ENCODE data around the gene ALK. TPM values are rescaled to one million over a fixed set of nuclear protein-coding genes. Genes with fewer than 3 reads are reported as not detected.
A peak's percentile ranks its signal among the peaks of the same experiment; 100 is the strongest.

The ALK gene
- total RNA-seq, 4 donors from 2014 or later, result 0.08 to 0.40 (median 0.28) TPM

GRCh38 chr2:29638641-29639040 is 282.7 kb downstream of the ALK start:
- 86 to 89% methylated on average over 2 of the region's 2 CpGs for WGBS, 2 donors
- H3K27me3 ChIP-seq, result no peaks in the 10 kb centered on the region
- intact Hi-C loops (cut with DNase I), result no loop called here
- H3K4me1 ChIP-seq, result no peaks in the 10 kb centered on the region
- H3K9me3 ChIP-seq, result no peaks in the 10 kb centered on the region
- TF ChIP-seq, protein P1, sequence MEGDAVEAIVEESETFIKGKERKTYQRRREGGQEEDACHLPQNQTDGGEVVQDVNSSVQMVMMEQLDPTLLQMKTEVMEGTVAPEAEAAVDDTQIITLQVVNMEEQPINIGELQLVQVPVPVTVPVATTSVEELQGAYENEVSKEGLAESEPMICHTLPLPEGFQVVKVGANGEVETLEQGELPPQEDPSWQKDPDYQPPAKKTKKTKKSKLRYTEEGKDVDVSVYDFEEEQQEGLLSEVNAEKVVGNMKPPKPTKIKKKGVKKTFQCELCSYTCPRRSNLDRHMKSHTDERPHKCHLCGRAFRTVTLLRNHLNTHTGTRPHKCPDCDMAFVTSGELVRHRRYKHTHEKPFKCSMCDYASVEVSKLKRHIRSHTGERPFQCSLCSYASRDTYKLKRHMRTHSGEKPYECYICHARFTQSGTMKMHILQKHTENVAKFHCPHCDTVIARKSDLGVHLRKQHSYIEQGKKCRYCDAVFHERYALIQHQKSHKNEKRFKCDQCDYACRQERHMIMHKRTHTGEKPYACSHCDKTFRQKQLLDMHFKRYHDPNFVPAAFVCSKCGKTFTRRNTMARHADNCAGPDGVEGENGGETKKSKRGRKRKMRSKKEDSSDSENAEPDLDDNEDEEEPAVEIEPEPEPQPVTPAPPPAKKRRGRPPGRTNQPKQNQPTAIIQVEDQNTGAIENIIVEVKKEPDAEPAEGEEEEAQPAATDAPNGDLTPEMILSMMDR (IDR thresholded peaks at IDR 0.05), result no peak
- no peak for TF ChIP-seq POLR2A (IDR thresholded peaks at IDR 0.05)
- DNase-seq, result no peak
- no peak overlapping the region for H3K27ac ChIP-seq
- no peak overlapping the region for H3K4me3 ChIP-seq (replicated peaks in 1 of 3)
- no peaks in the 10 kb centered on the region for H3K36me3 ChIP-seq

DNA sequence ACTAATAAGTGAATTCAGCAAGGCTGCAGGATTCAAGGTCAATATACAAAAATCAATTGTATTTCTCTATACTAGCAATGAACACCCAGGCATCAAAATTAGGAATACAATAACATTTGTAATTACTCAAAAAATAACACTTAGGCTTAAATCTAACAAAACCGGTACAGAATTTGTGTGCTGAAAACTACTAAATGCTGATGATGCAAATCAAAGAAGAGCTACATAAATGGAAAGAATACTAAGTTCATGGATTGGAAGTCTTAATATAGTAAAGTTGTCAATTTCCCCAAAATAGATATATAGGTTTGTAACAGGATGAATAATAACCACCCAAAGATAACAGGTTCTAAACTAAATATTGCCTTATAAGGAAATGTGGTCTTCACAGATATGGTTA is 286.5 kb downstream of the ALK start:
- WGBS, 2 donors, result 96 to 100% methylated on average over 1 of the region's 1 CpG
- intact Hi-C loops (cut with DNase I), result no loop called here
- TF ChIP-seq, protein P1 (IDR thresholded peaks at IDR 0.05), result no peak
- no peak for TF ChIP-seq POLR2A (IDR thresholded peaks at IDR 0.05)
- no peaks in the 10 kb centered on the region for H3K27me3 ChIP-seq
- DNase-seq, result no peak
- H3K9me3 ChIP-seq, result no peaks in the 10 kb centered on the region
- H3K4me1 ChIP-seq, result no peaks in the 10 kb centered on the region
- no peaks in the 10 kb centered on the region for H3K36me3 ChIP-seq
- H3K27ac ChIP-seq, result no peak overlapping the region
- no peak overlapping the region for H3K4me3 ChIP-seq (replicated peaks in 1 of 3)

DNA sequence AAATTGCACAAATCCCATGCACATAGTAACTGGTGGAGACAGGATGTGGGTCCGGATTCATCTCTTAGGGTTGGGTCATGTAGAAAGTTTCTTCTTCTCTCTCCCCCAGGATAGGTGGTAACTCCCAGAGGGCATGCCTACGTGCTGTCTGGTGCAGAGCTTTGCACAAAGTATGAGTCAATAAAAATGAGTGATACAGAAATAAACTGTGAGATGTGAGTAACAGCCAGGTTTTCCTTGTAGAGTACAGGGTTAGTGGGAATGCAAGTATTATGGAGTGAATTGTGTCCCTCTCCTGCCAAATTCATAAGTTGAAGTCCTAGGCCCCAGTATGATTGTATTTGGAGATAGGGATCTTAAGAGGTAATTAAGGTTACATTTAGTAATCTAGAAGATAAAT is 289.4 kb downstream of the ALK start:
- no peak for DNase-seq
- WGBS, 2 donors, result 88 to 94% methylated on average over 2 of the region's 2 CpGs
- Histone ChIP-seq H3K9me3 (no peaks in the 10 kb centered on the region), H3K27ac (no peak overlapping the region), H3K4me3 (replicated peaks in 1 of 3) (no peak overlapping the region), H3K36me3 (no peaks in the 10 kb centered on the region), H3K4me1 (no peaks in the 10 kb centered on the region), H3K27me3 (no peaks in the 10 kb centered on the region)
- TF ChIP-seq, protein P1 (IDR thresholded peaks at IDR 0.05), result no peak
- TF ChIP-seq POLR2A (IDR thresholded peaks at IDR 0.05), result no peak
- intact Hi-C loops (cut with DNase I), result no loop called here

- H3K4me3 ChIP-seq (replicated peaks in 1 of 3), result no peak overlapping the region
- no peaks in the 10 kb centered on the region for H3K4me1 ChIP-seq
- H3K27ac ChIP-seq, result no peak overlapping the region
- TF ChIP-seq POLR2A (IDR thresholded peaks at IDR 0.05), result no peak
- TF ChIP-seq, protein P1 (IDR thresholded peaks at IDR 0.05), result no peak
- H3K27me3 ChIP-seq, result no peaks in the 10 kb centered on the region
- no peaks in the 10 kb centered on the region for H3K36me3 ChIP-seq
- intact Hi-C loops (cut with DNase I), result no loop called here
- H3K9me3 ChIP-seq, result no peaks in the 10 kb centered on the region
- DNase-seq, result no peak
These were observed 291.9 kb downstream of the ALK start for GRCh38 chr2:29629495-29629894.

GRCh38 chr2:29628862-29629261 is 292.5 kb downstream of the ALK start:
- intact Hi-C loops (cut with DNase I), result no loop called here
- no peaks in the 10 kb centered on the region for H3K4me1 ChIP-seq
- no peaks in the 10 kb centered on the region for H3K36me3 ChIP-seq
- no peak overlapping the region for H3K4me3 ChIP-seq (replicated peaks in 1 of 3)
- no peaks in the 10 kb centered on the region for H3K27me3 ChIP-seq
- TF ChIP-seq, protein P1 (IDR thresholded peaks at IDR 0.05), result no peak
- TF ChIP-seq POLR2A (IDR thresholded peaks at IDR 0.05), result no peak
- WGBS, 2 donors, result 70 to 83% methylated on average over 4 of the region's 4 CpGs
- no peak overlapping the region for H3K27ac ChIP-seq
- peak; percentile 9 for DNase-seq
- no peaks in the 10 kb centered on the region for H3K9me3 ChIP-seq

Measured in thyroid gland (tissue), 4 donors.